ENCODE results near the gene CCDC181.
"Not testable (repeated sequence)": the region's sequence is repeated elsewhere in the genome, so short reads cannot be mapped to it uniquely, and the experiment has no call there.

Gene CCDC181

DNA sequence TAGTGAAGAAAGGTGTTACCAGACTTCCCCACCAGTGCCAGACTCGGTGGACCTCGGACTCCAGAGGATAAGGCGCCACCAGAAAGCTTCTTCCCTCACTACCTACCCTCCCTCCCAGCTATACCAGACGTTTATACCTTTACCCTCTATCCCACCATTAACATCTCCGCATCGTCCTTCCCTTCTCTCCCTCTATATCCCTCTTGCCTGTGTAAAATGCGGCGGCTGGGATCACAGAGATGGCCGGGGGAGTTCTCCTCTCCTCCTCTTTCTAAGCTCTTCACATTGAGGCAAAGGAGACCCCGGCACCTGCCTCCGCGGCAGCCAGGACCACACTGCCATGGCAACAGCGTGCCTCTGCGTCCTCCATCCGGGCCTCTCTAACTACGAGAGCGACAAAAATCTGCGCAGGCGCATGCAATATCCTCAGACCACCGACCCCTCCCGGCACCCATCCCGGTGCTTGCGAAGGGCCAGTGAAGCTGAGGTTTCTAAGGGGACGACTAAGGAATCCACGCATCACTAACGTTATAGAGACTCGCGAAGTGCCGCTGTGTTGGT is at the start of gene CCDC181:
Gene CCDC181, minus strand, starts transcription at position 394 of the 561 bp plus-strand sequence. CDS start 2,547 bp downstream, outside the sequence.
- DNase-seq = no peak

- no peak for DNase-seq
Observed at GRCh38 chr1:169475806-169476387, 48.6 kb upstream of the CCDC181 start.

DNA sequence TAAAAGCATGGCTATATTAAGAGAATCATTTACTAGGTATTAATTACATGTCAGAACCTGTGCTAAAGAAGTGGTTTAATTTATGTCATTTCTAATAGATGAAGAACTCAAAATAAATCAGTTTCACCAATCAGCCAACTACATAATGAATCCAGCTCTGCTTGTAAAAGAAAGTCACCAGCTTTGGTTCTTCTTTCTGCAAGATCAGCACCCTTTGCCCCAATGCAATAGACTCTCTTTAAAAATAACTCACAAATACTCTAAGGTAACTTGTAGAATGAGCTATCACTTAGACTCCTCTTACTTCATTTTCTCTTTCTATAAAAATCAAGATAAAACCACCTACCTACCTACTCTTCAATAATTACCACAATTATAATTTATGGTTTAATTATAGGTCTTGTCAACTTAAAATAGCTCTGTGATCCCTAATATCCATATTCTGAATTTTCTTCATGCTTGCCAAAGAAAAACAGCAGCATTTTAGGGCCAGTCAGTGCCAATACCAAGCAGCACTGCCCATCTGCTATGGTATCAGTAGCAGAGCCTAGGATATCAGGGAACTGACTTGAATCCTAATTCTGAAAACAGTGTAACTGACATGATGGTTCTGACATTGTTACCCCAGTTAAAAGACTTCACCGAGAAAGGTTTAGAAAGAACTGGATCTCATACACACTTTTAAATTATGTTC is 47.2 kb upstream of the CCDC181 start:
- no peak for DNase-seq

GRCh38 chr1:169473347-169473746 is 46.1 kb upstream of the CCDC181 start:
- DNase-seq = no peak

- DNase-seq = no peak
Observed at GRCh38 chr1:169472738-169473137, 45.5 kb upstream of the CCDC181 start.

GRCh38 chr1:169468982-169469381 is 41.7 kb upstream of the CCDC181 start:
- no peak for DNase-seq

GRCh38 chr1:169466259-169467230 is 39.3 kb upstream of the CCDC181 start:
- no peak for DNase-seq

- DNase-seq = no peak
Observed at GRCh38 chr1:169465281-169465680, 38.0 kb upstream of the CCDC181 start.

DNA sequence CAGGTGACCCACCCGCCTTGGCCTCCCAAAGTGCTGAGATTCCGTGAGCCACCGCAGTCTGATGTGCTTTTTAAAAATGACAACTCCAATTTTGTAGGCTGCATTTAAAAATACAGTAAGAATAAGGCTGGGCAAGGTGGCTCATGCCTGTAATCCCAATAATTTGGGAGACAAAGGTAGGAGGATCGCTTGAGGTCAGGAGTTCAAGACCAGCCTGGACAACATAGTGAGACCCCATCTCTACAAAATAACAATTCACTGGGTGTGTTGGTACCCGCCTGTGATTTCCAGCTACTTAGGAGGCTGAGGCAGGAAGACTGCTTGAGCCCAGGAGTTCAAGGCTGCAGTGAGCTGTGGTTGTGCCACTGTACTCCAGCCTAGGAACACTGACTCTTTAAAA is 35.1 kb upstream of the CCDC181 start:
- no peak for DNase-seq

- DNase-seq = no peak
Observed at GRCh38 chr1:169461390-169462000, 34.2 kb upstream of the CCDC181 start.

DNA sequence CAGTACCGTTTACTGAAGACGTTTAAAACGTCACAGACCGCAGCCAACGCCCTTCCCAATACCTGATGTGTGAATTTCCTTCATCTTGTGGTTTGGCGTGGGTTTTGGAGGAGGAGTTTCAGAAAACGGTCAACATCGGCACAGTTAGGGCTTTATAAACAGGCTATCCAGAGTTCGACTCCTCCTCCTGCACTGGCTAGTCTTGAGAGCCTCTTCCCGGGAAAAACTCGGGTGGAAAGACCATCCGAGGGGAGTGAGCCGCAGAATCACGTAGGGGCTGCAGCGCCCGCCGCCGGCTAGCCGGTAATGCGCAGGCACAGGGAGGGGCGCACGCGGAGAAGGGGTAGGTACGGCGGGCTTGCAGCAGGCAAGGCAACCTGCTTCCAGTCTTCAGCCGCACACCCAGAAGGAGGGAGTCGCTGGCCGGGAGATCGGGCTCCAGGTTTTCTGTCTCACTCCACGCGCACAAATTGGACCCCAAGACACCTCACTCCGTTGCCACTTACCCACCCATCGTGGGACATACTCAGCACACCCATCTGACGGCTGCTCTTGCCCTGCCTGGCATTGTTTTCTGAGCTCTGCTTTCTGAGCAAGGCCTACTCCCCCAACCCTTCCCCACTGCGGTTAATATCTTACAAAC is 33.0 kb upstream of the CCDC181 start:
- DNase-seq = no peak

GRCh38 chr1:169457443-169457842 is 30.2 kb upstream of the CCDC181 start:
- DNase-seq = no peak

DNA sequence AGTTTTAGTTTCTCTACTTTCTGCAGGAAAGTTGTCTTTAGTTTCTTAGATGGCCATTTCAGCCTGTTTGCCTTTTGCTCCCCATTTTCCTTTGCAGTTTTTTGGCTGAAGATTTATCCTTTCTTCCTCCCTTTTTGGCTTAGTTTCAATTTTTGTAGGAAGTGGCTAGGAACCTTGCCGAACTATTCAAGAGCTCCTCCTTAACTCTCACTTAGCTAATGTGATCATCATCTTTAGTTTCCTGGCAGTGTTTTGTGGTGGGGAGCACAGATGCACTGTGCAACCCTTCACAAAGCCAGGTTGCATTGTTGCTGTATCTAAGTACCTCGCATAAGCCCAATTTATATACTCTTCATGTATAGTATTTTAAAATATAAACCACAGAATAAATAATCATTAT is 28.8 kb upstream of the CCDC181 start:
- no peak for DNase-seq

GRCh38 chr1:169452921-169453320 is 25.6 kb upstream of the CCDC181 start:
- DNase-seq = no peak

DNA sequence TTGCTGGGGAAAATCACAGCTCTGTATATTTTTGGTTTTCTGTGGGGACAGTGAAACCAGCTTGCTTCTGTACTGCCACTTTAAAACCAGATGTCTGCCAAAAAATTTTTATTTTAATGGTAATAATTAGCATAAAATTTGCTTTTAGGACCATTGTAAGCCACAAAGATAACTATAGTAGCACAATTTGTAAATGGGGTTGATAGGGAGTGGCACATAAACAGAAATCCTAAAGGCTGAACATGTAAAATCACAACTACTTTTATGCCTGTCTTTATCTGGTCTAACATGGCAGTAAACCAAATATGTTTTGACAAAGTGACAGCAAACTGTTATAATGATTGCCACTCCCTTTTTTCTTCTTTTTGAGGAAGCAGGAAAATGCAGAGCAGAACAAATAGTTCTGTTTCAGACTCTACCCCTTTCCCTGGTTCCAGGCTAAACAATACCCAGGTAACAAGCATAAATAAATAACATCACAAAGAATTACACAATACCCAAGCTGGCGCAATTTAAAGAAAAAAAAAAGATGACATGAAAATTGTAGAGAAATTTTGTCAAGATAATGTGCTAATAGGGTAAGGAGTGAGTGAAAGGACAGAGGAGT is 24.0 kb upstream of the CCDC181 start:
- no peak for DNase-seq

DNA sequence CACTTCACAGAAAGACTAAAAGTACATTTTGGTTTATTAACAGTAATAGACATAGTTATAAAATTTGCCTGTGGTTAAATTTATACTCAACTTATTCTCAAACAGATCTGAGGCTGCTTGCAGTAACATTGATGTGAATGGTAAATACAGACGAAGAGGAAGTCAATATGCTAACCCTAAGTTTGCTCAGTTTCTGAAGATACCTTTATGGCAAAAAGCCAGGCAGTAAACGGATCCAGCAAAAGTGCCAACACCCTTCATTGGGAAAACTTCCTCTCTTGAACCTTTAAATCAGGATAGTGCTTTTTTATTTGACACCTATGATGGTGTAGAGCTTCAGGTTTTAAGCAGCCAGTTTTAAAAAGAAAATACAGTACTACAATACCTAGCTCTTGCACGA is 16.6 kb upstream of the CCDC181 start:
- no peak for DNase-seq

GRCh38 chr1:169426174-169426705 is 1.0 kb downstream of the CCDC181 start:
- no peak for DNase-seq

- DNase-seq = no peak
Observed at GRCh38 chr1:169421309-169421708, 6.0 kb downstream of the CCDC181 start.

DNA sequence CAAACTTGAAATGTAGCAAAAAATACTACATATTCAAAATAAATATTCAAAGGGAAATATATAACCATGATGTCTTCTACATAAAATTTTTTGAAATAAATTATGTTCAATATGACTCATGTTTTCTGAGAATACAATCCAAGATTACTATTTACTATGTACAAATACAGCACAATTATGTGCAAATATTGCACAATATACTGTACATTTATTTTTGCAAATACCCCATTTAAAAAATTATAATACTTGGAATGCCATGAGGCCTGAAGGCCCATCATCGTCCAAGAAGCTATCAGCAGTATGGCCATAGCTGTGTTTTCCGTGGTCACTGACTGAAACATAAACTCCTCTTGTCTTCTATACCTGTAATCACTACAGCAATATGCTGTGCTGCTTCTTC is 12.3 kb downstream of the CCDC181 start:
- DNase-seq = no peak

GRCh38 chr1:169408340-169408739 is 18.9 kb downstream of the CCDC181 start:
- not testable (repeated sequence) for DNase-seq

DNA sequence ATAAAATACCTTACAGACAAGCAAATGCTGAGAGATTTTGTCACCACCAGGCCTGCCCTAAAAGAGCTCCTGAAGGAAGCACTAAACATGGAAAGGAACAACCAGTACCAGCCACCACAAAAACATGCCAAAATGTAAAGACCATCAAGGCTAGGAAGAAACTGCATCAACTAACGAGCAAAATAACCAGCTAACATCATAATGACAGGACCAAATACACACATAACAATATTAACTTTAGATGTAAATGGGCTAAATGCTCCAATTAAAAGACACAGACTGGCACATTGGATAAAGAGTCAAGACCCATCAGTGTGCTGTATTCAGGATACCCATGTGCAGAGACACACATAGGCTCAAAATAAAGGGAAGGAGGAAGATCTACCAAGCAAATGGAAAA is 24.7 kb downstream of the CCDC181 start:
- not testable (repeated sequence) for DNase-seq

GRCh38 chr1:169395955-169396354 is 31.3 kb downstream of the CCDC181 start:
- no peak for DNase-seq

All from NCI-H2029 (cell line).